Measurements from ENCODE around the gene CFAP251. TPM values are rescaled to one million over a fixed set of nuclear protein-coding genes. Genes with fewer than 3 reads are reported as not detected.
"Not testable (repeated sequence)": the region's sequence is repeated elsewhere in the genome, so short reads cannot be mapped to it uniquely, and the experiment has no call there.

CFAP251 gene
- total RNA-seq, 4 donors from 2014 or later: 2.3 to 4.4 (median 2.6) TPM

DNA sequence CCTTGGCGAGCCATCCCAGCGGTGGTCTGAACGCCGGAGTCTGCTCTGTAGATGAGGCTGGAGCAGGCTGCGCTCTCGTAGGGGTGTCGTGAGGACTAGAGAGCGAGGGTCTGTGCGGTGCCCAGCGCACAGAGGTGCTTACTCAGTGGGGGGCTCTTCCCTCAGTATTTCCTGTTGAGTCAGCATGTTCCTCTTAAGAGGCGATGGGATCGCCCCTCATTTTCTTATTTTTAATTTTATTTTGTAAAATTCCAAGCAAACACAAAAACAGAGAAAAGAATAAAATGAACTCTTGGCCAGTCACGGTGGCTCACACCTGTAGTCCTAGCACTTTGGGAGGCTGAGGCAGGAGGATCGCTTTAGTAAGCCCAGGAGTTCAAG lies 62.5 kb downstream of the CFAP251 start:
- TF ChIP-seq, protein P1, sequence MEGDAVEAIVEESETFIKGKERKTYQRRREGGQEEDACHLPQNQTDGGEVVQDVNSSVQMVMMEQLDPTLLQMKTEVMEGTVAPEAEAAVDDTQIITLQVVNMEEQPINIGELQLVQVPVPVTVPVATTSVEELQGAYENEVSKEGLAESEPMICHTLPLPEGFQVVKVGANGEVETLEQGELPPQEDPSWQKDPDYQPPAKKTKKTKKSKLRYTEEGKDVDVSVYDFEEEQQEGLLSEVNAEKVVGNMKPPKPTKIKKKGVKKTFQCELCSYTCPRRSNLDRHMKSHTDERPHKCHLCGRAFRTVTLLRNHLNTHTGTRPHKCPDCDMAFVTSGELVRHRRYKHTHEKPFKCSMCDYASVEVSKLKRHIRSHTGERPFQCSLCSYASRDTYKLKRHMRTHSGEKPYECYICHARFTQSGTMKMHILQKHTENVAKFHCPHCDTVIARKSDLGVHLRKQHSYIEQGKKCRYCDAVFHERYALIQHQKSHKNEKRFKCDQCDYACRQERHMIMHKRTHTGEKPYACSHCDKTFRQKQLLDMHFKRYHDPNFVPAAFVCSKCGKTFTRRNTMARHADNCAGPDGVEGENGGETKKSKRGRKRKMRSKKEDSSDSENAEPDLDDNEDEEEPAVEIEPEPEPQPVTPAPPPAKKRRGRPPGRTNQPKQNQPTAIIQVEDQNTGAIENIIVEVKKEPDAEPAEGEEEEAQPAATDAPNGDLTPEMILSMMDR (IDR thresholded peaks at IDR 0.05): no peak
- TF ChIP-seq POLR2A (IDR thresholded peaks at IDR 0.05) (no peak), POLR2AphosphoS5 (IDR thresholded peaks at IDR 0.05) (no peak), EP300 (IDR thresholded peaks at IDR 0.05) (no peak)
- no peaks in the 10 kb centered on the region for H3K36me3 ChIP-seq
- no peaks in the 10 kb centered on the region for H3K27me3 ChIP-seq
- no peak for DNase-seq (ENCODE audit: low spot score in 2 of 2)
- no peak overlapping the region for H3K27ac ChIP-seq
- H3K4me1 ChIP-seq: no peaks in the 10 kb centered on the region
- WGBS: 81% methylated on average over 14 of the region's 14 CpGs
- no peaks in the 10 kb centered on the region for H3K9me3 ChIP-seq
- no peak overlapping the region for H3K4me3 ChIP-seq

DNA sequence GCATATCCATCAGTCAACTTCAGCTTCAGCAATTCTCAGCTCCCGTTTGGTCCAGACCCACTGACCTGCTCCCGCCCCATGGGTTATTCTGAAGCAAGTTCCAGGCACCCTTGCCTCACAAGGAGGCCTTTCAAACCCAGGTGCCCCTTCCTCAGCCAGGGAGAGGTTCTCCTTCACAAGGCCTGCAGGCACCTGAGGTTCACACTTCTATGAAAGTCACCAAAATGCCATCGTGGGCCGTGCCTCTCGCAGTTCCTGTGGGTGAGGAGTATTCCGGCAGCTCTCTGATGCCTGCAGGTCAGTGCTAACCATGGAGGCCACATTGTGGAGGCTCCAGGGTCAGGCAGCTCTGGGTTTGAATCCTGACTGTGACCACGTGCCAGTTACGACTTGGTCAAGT lies 63.1 kb downstream of the CFAP251 start:
- no peak overlapping the region for H3K4me3 ChIP-seq
- WGBS: 86% methylated on average over 8 of the region's 8 CpGs

DNA sequence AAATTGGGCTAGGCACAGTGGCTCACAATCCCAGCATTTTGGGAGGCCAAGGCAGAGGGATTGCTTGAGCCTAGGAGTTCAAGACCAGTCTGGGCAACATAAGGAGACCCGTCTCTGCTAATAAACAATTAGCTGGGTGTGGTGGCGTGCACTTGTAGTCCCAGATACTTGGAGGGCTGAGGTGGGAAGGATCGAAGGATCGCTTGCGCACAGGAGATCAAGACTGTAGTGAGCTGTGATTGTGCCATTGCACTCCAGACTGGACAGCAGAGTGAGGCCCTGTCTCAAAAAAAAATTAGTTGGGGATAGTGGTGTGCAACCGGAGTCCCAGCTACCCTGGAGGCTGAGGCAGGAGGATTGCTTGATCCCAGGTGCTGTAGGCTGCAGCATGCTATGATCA lies 64.6 kb downstream of the CFAP251 start:
- 96% methylated on average over 6 of the region's 6 CpGs for WGBS
- Histone ChIP-seq H3K27me3 (no peaks in the 10 kb centered on the region), H3K4me1 (no peaks in the 10 kb centered on the region), H3K9me3 (no peaks in the 10 kb centered on the region), H3K27ac (no peak overlapping the region), H3K36me3 (no peaks in the 10 kb centered on the region), H3K4me3 (no peak overlapping the region)
- no peak for DNase-seq (ENCODE audit: low spot score in 2 of 2)
- TF ChIP-seq EP300 (IDR thresholded peaks at IDR 0.05): no peak
- no peak for TF ChIP-seq POLR2AphosphoS5 (IDR thresholded peaks at IDR 0.05)
- TF ChIP-seq POLR2A (IDR thresholded peaks at IDR 0.05): no peak
- TF ChIP-seq, protein P1 (IDR thresholded peaks at IDR 0.05): no peak

More for the DNA sequence above, 63.1 kb downstream of the CFAP251 start:
- TF ChIP-seq EP300 (IDR thresholded peaks at IDR 0.05) (no peak), POLR2A (IDR thresholded peaks at IDR 0.05) (no peak)
- no peak for DNase-seq (ENCODE audit: low spot score in 2 of 2)
- H3K27ac ChIP-seq: no peak overlapping the region
- H3K27me3 ChIP-seq: no peaks in the 10 kb centered on the region
- H3K36me3 ChIP-seq: no peaks in the 10 kb centered on the region
- H3K4me1 ChIP-seq: no peaks in the 10 kb centered on the region
- H3K9me3 ChIP-seq: no peaks in the 10 kb centered on the region

DNA sequence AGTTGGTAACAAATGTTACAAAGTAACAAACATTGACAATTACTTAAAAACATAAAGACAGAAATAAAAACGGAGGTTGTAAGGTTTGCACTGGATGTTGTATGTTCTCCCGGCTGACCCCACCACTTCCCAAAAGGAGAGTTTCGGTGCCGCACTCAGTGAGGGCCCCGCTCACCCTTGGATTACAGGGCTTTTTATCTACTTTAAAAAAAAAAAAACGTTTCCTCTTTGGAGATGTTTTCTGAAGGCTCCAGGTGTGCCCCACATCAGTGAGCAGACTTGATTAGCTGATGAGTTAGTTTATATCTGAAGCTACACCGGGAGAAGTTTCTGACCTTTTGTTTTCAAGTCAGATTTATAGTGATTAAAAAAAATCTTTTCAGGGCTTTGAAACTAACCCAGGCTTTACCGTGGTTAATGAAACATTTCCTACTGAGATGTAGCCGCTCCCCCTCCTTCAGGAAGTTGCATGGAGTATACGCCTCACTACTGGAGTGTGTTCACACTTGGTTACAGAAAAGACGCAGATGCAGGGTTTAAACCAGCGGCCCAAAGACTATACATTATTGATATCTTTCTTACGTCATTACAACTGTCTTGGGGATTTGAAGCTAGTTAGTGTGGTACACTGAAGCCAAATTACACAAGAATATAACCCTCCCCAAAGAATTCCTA lies 65.3 kb downstream of the CFAP251 start:
- Histone ChIP-seq H3K4me3 (no peak overlapping the region), H3K4me1 (no peaks in the 10 kb centered on the region), H3K9me3 (no peaks in the 10 kb centered on the region), H3K27me3 (no peaks in the 10 kb centered on the region), H3K36me3 (no peaks in the 10 kb centered on the region), H3K27ac (no peak overlapping the region)
- no peak for DNase-seq (ENCODE audit: low spot score in 2 of 2)
- TF ChIP-seq EP300 (IDR thresholded peaks at IDR 0.05) (no peak), POLR2A (IDR thresholded peaks at IDR 0.05) (no peak)
- TF ChIP-seq, protein P1 (IDR thresholded peaks at IDR 0.05): no peak
- WGBS: 65% methylated on average over 13 of the region's 13 CpGs

DNA sequence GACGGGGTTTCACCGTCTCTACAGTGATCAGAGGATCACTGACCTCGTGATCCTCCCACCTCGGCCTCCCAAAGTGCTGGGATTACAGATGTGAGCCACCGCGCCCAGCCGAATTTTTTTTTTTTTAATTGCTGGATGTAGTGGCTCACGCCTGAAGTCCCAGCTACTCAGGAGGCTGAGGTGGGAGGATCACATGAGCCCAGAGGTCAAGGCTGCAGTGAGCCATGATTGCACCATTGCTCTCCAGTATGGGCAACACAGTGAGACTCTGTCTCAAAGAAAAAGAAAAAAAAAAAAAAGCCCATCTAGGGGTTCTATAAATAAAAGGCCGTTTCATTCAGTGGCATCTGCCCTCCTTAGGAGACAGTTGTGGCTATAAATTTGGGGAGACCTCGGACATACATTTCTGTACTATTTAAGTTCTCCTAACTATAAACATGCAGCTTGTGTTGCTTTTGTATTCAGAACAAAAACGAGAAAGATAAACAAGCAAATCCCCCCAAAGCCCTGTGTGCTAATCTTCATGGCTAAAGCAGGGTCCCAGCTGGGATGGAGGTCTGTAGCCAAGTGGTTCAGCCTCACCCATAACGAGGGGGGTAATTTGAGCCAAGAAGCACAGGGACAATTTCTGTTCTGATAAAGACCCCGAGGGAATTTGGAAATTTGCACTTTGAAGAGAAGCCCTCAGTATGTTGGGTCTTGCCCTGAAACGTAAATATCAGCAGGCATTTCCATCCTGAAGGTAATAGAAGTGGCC lies 68.3 kb downstream of the CFAP251 start:
- DNase-seq (ENCODE audit: low spot score in 2 of 2): no peak
- Histone ChIP-seq H3K27me3 (no peaks in the 10 kb centered on the region), H3K36me3 (no peaks in the 10 kb centered on the region), H3K4me1 (no peaks in the 10 kb centered on the region), H3K4me3 (no peak overlapping the region), H3K27ac (no peak overlapping the region), H3K9me3 (no peaks in the 10 kb centered on the region)
- WGBS: 87% methylated on average over 14 of the region's 14 CpGs
- no peak for TF ChIP-seq POLR2A (IDR thresholded peaks at IDR 0.05)

DNA sequence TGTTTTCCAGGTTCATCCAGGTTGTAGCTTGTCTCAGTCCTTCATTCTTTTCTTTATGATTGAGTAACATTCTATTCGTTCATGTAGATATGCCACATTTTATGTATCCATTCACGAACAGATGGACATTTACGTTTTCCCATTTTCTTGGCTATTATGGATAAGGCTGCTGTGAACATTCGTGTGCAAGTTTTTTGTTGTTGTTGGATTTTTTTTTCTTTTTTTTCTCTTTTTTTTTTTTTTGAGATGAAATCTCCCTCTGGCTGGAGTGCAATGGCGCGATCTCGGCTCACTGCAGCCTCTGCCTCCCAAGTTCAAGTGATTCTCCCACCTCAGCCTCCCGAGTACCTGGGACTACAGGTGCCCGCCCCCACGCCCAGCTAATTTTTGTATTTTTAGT lies 70.1 kb downstream of the CFAP251 start:
- not testable (repeated sequence) for H3K4me3 ChIP-seq; H3K4me1 ChIP-seq; H3K9me3 ChIP-seq; DNase-seq (ENCODE audit: low spot score in 2 of 2); H3K27me3 ChIP-seq; H3K27ac ChIP-seq; H3K36me3 ChIP-seq
- 95% methylated on average over 10 of the region's 10 CpGs for WGBS

All from suprapubic skin (tissue), 4 donors.